Stimulated activated CD8-positive, alpha-beta memory T cell treated with anti-CD3 and anti-CD28 coated beads, Interleukin-4, amount 100 ng/mL, for 48 hours (primary cell): ENCODE data around the gene LRP3.
"Not testable (repeated sequence)": the region's sequence is repeated elsewhere in the genome, so short reads cannot be mapped to it uniquely, and the experiment has no call there.

Experiments
- DNase-seq: peaks from one replicate; pipeline ENCODE4 v3.0.0-alpha.2; 2020

Gene LRP3

DNA sequence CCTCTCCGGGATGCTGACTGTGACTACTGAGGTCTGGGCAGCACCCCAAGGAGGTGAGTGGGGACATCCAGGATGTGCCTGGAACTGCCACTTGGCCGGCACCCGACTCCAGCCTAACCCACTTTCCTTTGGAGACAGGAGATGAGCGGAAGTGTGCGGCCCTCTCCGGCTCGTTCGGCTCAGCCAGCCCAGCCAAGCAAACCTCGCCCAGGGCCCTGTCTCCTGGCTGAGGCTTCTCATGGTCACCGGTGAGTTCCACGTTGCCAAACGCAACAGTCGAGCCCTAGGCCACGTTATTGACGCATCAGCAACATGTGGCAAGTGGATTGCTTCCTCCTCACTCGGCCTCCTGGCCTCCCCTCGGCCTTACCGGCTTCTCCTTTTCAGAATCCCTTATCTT lies 26.0 kb downstream of the LRP3 start:
- DNase-seq, result no peak

DNA sequence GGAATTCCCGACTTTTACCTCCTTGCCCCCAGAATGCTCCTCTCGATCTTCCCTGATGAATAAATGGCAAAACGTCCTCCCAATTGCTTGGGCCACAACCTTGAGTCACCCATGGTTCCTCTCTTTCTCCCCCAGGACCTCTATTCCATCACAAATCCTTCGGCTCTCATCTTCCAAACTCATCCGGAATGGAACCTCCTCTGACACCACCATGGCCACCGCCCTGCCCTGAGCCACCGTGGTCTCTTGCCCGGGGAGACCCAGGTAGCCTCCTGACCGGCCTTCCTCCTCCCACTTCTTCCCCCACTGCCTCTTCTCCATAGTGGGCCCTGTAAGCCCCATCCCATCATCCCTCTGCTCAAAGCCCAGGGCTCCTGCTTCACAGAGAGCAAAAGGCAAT lies 26.6 kb downstream of the LRP3 start:
- DNase-seq, result no peak

DNA sequence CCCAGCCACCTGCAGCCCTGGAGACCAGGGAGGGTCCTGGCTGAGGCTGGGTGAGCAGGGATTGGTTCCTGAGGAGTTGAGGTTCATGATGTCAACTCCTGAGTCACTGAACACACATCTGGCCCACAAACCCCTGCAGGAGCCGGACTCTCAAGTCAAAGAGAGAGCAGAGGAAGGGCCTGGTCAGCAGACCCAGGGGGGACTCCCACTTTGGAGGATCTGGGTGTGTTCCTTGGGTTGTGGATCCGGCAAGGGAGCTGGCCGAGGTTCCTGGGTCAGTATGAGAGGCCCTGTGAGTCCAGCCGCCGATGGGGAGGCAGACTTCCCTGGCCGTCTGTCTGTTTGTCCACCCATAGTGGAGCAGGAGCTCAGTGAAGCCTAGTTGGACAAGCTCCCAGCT lies 27.5 kb downstream of the LRP3 start:
- no peak for DNase-seq

DNA sequence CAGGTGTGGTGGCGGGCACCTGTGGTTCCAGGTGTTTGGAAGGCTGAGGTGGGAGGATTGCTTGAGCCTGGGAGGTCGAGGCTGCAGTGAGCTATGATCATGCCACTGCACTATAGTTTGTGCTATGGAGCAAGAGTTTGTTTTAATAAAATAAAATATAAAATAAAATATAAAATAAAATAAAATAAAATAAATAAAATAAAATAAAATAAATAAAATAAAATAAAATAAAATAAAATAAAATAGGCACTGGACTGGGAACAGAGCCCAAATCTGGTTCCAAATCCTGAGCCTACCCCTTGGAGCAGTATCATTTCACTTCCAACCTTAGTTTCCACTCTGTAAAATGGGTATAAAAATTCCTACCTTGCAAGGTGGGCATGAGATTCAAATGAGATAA lies 28.1 kb downstream of the LRP3 start:
- DNase-seq, result not testable (repeated sequence)

DNA sequence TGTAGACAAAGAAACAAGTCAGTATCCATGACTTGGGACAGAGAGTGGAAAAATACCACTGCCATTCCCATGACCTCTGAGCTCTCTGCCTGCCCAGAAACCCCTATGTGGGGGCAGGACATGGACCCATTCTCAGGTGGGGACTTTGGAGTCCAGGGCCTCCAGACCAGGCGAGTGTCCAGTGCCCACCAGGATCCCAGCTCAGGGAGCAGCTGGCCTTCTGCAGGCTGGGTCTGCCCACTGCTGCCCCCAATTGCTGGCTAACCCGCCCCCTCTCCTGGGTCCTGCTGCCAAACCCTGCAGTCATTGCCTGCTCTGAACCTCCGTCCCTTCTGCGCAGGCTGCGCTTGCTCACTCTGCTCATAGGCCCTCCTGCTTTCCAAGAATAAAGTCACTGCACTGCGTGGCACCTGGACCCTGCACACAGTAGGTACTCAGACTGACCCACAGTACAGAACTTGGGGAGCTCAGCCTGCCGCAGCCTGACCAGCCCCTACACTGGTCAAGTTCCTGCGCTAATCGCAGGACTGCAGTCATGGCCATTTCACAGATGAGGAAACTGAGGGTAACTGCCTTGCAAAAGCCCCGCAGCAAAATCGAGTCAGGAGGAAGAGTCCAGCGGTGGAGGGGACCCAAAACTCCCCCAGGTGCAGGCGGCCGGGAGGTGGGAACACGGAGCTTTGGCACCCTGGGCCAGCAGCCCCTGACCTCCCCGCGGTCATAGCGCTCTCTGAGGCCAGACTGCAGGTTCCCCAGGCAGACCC lies 30.7 kb downstream of the LRP3 start:
- no peak for DNase-seq

DNA sequence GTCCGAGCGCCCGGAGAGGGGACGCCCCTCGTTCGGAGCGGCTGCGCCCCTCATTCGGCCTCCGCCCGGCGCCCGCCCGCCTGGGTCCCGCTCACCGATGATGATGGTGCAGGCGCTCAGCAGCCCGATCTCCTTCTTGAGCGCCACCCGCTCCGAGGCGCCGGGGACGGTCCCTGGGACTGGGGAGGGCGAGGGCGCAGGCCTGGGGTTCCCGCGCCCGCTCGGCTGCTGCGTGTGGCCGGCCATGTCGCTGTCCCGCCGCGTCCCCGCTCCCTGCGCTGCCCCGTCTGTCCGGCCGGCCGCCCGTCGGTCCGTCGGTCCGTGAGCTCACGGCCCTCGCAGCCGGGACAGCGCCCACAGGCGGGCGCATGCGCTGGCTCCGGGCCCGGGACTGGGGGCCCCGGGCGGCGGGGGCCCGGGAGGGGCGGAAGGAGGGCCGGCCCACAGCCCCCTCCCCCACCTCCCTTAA lies 31.4 kb downstream of the LRP3 start, which contains the start of gene SLC7A10:
SLC7A10 (minus strand) TSS at position 393 of the 469 bp plus-strand sequence; CDS start at position 246, 147 bp downstream.
- DNase-seq, result no peak

DNA sequence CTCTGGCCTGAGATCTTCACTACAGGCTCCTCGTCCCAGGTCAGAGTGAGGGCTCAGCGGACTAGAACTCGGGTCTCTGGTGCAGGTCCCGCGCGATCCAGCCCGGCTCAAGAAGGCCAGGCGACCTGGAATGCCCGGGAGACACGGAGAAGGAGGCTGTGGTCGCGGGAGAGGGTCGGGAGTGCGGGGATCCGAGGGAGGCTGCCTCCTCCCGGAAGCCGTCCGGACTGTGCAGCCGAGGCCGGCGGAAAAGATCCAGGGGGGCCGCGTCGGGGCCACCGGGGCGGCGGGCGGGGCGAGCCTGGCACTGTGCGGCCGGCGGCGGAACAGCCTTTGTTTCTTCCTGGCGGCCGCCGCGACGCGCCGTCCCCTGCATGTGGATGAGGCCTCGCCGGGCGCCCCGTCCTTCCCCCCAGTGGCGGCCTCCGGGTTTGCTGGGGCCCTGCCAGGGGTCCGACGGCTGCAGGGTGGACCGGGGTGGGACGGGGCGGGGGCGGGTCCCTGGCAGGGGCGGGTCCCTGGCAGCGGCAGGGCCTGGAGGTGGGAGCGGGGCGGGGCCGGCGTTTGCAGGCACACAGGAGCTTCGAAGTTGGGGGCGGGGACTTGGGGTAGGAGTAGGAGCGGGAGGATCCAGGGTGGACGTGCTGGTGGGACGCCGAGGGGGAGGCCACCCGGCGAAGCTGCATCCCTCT lies 32.6 kb downstream of the LRP3 start:
- DNase-seq, result peak; percentile 33

DNA sequence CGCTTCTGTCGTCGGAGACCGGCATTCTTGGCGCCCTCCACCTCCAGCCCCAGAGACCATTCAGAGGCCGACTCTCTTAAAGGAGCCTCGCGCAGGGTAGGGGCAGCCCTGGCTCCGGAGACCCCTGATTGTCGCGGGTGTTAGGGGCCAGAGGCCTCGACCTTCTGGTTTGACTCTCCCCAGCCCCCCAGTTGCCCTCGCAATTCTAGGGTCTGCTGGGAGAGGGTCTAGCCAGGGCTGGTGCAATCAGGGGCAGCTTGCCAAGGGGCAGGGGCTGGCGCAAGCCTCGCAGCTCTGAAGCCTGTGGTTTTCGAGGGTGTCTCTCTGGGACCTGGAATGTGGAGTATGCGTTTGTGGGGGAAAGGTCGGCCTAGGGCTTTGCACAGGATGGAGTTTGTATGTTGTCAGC lies 33.1 kb downstream of the LRP3 start:
- DNase-seq, result no peak

DNA sequence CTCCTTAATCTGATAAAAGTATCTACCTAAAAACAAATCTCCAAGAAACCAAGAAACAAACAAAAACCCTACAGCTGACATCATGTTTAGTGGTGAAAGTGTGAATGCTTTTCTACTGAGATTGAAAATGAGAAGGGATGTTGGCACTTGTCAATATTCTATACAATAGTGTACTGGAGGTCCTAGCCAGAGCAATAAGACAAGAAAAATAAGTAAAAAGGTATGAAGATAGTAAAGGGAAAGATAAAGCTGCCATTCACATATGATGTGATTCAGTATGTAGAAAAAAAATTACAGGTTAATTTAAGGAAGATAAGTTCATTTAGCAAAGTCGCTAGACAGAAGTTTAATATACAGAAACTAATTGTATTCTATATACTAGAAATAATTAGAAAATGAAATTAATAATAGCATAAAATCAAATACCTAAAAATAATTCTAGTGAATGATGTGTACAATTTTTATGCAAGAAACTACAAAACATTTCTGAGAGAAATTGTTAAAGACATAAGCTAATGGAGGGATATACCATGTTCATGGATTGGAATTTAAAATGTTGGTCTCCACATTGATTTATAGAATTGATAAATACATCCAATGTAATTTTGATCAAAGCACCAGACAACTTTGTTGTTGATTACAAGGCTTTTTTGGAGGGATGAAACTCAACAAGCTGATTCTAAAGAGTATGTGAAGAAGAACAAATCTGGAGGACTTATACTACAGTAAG lies 33.9 kb downstream of the LRP3 start:
- no peak for DNase-seq

DNA sequence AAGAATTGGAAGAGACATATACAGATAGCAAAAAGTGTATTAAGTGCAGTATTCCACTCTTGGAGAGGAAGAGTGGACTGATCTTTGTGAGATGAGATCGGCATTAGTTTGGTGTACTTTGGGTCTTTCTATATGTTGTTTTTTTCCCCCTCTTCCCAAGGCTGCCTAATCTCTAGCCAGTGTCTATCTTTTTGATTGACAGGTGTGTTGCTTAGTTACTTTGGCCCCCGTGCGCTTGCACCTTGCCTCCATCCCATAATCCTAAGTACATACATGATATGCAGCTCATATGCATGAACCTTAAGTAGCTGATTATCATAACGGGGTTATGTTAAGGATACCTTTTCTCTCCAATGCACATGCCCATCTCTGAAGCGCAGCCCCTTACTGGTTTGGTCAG lies 35.8 kb downstream of the LRP3 start:
- DNase-seq, result no peak

DNA sequence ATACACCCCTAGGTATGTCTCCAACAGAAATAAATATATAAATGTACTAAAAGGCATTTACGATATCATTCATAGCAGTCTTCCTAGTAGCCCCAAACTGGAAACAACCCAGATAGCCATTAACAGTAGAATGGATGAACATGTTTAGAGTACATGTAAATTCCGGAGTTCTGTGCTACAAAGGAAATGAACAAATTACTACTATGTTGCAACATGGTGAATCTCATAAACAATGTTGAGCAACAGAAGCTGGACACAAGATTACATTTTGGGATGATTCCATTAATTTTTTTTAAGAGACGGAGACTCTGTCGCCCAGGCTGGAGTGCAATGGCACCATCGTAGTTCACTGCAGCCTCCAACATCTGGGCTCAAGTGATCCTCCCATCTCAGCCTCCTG lies 37.4 kb downstream of the LRP3 start:
- DNase-seq, result no peak

DNA sequence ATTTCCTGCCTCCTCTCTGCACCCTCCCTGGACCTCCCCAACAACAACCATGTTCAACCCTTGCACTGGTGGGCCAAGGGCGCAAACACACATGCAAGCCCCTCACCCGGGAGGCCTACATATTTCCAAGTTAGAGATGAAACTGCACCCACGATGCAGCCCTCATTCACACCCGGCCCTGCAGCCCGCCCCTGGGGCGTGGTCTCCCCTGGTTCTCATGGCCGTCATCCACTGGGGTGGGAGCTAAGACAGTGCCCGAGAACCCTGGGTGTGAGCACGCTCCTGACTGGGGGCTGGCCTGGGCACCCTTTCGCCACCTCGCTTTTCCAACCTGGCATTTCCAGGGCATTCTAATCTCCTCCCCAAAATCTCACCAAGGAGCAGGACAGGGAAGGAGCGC lies 38.5 kb downstream of the LRP3 start:
- DNase-seq, result no peak

DNA sequence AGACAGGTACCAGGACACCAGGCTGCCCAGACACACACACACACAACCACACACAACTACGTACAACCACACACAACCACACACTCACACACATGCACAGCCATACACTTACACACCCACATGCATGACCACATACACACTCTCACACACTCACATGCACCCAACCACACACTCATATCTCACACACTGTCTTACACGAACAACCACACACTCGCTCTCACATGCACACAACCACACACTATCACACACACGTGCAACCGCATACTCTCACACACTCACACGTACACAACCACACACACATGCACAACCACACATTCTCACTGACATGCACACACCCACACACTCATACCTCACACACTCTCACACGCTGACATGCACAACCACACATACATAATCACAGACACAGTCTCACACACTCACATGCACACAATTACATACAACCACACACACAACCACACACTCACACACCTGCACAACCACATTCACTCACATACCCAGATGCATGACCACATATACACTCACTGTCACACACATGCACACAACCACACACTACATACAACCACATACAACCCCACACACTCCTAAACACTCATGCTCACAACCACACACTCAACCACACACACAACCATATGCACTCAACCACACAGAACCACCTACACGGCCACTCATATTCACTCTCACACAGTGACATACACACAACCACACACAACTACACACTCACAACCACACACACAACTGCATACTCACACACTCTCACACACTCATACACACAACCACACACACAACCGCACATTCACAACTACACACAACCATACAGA lies 39.1 kb downstream of the LRP3 start:
- no peak for DNase-seq

DNA sequence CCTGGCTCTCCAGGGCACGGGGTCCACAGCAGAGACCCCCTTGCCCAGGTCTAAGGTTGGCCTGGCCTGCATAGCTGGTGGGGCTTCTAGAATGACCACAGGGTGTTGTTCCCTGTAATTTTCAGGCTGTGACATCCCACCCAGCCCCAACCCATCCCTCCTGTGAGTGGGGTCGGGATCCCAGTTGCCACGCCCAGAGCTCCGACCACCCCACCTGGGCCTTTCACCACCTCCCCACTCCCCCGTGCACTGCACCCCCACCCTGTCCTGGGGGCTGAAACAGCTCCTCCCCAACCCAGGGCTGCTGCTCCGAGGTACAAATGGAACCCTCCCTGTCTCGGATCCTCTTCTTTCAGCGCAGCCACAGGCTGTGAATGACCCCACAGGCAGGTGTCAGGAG lies 40.0 kb downstream of the LRP3 start:
- DNase-seq, result no peak

DNA sequence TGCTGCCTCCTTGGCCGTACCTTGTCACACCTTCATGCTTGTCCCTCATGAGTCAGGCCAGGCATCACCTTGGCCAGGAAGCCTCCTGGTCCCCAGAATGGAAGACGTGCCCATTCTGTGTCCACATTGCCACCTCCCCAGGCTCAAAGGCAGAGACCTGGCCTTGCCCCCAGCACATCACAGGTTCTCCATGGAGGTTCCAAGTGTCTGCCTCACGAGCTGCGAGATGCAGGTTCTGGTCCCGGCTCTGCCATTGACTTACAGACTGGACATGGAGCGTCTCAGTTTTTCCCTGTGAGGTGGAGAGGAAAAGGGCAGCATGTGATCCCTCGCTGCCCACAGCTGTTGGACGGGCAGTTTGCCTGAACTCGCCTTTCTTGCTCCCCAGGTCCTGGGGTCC lies 40.6 kb downstream of the LRP3 start:
- no peak for DNase-seq

DNA sequence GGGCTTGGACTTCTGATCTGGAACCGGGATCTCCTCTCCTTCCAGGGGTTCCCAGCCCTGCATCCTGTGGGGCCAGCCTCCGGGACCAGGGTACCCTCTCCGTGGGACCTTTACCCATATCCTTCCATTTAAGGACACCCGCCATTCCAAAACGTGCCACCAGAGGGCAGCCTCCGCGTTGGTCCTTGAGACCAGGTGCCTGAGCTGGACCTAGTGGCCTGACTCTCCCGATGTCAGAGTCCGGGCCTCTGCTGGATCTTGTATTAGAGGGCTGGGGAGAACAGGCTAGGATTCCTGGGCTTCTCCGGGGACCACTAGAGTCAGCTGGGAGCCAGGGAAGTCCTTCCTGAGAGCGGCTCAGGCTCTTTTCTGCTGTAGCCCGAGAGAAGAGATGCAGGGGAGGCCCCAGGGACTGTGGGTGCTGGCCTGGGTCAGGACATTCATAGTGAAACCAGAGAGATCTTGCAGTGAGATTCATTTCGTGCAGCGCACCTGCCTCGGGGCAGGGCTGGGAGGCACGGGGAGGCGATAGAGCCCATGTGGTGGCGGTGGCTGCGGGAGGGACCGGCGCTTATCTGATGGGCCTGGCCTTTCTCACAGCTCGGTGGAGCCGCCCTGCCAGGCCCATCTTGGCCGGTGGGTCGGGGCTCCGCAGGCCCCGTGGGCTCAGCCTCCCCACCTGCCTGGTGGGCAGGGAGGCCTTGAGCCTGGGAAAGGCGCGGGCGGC lies 41.3 kb downstream of the LRP3 start:
- DNase-seq, result peak; percentile 95

DNA sequence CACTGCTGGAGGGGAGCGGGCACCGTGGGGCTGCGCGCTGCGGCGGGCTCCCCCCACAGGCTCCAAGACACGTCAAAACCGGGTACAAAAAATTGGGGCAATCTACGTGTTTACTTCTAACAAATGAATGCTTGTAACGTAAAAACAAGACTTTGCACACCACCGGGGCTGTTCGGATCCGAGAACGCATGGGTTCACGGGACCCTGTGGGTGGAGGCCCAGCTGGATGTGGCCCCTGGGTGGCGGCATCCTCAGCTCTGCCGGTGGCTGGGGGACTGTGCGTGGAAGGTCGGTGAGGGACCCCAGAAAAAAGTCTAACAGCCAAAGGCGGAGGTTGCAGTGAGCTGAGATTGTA lies 41.8 kb downstream of the LRP3 start:
- no peak for DNase-seq

DNA sequence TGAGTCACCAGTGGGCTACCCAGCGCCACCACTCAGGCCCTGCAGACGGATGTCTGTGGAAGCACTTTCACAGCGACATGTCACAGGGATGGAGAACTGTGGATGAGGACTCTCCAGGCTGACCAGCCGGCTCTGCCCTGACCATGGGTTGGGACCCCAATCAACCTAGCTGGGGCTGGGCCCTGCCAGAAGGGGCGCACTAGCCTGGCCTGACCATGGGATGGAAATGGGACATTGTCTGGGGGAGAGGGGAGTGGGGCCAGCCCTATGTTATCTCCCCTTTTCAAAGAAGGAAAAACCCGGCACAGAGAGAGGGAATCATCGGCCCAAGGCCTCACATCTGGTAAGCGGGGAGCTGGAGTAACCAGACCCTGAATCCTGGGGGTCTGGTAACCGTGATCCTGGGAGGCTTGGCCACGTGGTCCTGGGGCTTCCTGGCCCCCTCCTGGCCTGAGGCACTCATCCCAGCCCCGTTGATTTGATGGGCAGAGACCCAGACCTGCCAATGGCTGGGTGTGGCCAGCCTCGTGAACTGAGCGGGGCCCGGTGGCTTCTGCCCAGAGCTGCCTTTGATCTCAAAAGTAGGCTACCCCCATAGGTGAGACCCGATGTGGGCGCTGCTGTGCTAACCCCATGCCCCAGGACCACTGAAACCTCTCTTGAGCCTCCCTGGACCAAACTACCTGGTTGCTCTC lies 42.7 kb downstream of the LRP3 start:
- no peak for DNase-seq

DNA sequence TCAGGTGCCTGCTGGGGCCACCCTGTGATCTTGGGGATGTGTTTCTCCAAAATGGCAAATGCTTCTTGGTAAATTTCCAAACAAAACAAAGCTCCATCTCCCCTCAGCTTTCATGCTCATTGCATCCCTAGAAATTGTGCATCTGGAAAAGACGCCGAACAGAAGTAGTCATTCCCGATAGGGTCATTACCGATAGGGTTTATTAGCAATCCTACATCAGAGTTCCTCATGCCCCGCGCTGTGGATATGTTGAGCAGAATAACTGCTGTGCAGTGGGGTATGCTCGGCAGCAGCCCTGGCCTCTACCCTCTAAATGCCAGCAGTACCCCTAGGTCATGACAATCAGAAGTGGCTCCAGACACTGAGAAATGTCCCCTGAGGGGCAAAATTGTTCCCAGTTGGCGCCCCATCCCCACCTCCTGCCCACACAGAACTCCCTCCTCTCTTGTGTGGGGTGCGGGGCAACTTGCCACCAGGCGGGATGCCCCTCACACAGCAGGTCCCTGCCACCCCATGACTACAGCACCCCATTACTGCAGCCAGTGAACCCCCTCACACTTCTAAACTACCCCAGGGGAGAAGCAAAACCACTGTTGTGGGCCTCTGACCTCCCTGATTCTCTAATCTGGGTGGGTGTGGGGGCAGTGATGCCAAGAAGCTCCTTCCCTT lies 44.5 kb downstream of the LRP3 start:
- no peak for DNase-seq

DNA sequence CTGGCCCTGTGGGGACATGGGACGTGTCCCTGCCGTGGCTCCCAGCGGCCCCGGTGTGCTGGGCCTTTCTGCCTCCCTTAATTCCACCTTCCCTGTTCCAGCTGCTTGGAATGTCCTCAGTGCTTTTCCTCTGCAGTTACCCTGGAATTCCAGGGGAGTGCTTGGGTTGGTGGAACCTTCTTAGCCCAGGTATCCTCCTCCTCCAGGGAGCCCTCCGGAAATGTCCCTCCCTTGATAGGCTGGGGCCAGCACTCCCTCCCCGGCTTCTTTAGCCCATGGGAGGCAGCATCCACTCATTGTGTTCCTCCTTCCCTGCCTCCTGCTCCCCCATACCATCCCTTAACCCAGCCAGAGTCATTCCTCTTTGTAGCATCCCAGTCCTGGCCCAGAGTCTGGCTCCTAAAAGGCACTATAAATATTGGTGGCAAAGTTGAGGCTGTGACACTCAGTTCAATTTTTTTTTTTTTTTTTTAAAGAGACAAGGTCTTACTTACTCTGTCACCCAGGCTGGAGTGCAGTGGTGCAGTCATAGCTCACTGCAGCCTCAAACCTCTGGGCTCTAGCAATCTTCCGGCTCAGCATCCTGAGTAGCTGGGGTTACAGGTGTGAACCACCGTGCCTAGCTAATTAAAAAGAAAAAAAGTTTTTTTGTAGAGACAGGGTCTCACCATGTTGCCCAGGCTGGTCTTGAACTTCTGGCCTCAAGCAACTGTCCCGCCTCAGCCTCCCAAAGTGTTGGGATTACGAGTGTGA lies 45.3 kb downstream of the LRP3 start:
- no peak for DNase-seq
